Skeletal muscle satellite cell (primary cell): ENCODE data around the gene SFPQ. TPM values are rescaled to one million over a fixed set of nuclear protein-coding genes. Genes with fewer than 3 reads are reported as not detected.
A peak's percentile ranks its signal among the peaks of the same experiment; 100 is the strongest.
"Not testable (repeated sequence)": the region's sequence is repeated elsewhere in the genome, so short reads cannot be mapped to it uniquely, and the experiment has no call there.

Experiments
- H3K27me3 ChIP-seq: 2 replicates; pipeline ENCODE4 v1.7.0; 2013; ENCODE audit warnings: low read length; ENCODE audit not compliant: control insufficient read depth, insufficient read depth
- H3K36me3 ChIP-seq: 2 replicates; pipeline ENCODE4 v1.7.0; 2013; ENCODE audit warnings: mild to moderate bottlenecking, control low read depth, low read length; ENCODE audit not compliant: insufficient read depth
- H3K4me1 ChIP-seq: 2 replicates; pipeline ENCODE4 v1.7.0; 2013; ENCODE audit warnings: low read length; ENCODE audit not compliant: control insufficient read depth, insufficient read depth
- H3K4me2 ChIP-seq: 2 replicates; pipeline ENCODE4 v1.7.0; 2013; ENCODE audit warnings: mild to moderate bottlenecking, low read length
- H3K4me3 ChIP-seq: 2 replicates; pipeline ENCODE4 v1.7.0; 2013; ENCODE audit warnings: low read length
- H3K9ac ChIP-seq: 2 replicates; pipeline ENCODE4 v1.7.0; 2013; ENCODE audit warnings: mild to moderate bottlenecking, low read depth, low read length, moderate library complexity
- H3K9me3 ChIP-seq: replicated peaks from 2 replicates; pipeline ENCODE4 v1.7.0; 2013; ENCODE audit warnings: mild to moderate bottlenecking, control low read depth, low read length
- total RNA-seq: library from RNA; depleted of rRNA; stranded (reverse); fragments of >200 nt; gene quantifications from 2 replicates; pipeline ENCODE4 v1.2.3, GENCODE V29; 2012; rRNA removed

The SFPQ gene
- total RNA-seq, result 185 and 247 TPM in 2 replicates

- H3K36me3 ChIP-seq, result peaks cover 38% of the 10 kb centered on the region
- H3K9me3 ChIP-seq, result no peaks in the 10 kb centered on the region
- H3K4me1 ChIP-seq, result peaks cover 19% of the 10 kb centered on the region
- H3K9ac ChIP-seq, result peak within 1 kb of the TSS; percentile 100
- H3K27me3 ChIP-seq, result no peaks in the 10 kb centered on the region
- H3K4me2 ChIP-seq, result peak within 1 kb of the TSS; percentile 87
- H3K4me3 ChIP-seq, result peak within 1 kb of the TSS; percentile 90
Measured at GRCh38 chr1:35192853-35193664, at the start of gene SFPQ. TSS of gene SFPQ (minus strand) at chr1:35193145. CDS start at chr1:35193049, 96 bp downstream.

- not testable (repeated sequence) for H3K9ac ChIP-seq, H3K4me1 ChIP-seq, H3K4me3 ChIP-seq, H3K36me3 ChIP-seq, H3K4me2 ChIP-seq, H3K27me3 ChIP-seq, H3K9me3 ChIP-seq
Measured at GRCh38 chr1:35236772-35237171, 43.8 kb upstream of the SFPQ start.

GRCh38 chr1:35231287-35231686 is 38.3 kb upstream of the SFPQ start:
- H3K4me2 ChIP-seq, result no peak overlapping the region
- no peaks in the 10 kb centered on the region for H3K36me3 ChIP-seq
- H3K4me3 ChIP-seq, result no peak overlapping the region
- no peak overlapping the region for H3K9ac ChIP-seq
- H3K27me3 ChIP-seq, result no peaks in the 10 kb centered on the region
- H3K9me3 ChIP-seq, result no peaks in the 10 kb centered on the region
- no peaks in the 10 kb centered on the region for H3K4me1 ChIP-seq

GRCh38 chr1:35229587-35230360 is 36.8 kb upstream of the SFPQ start:
- H3K9ac ChIP-seq, result no peak overlapping the region
- no peaks in the 10 kb centered on the region for H3K27me3 ChIP-seq
- no peaks in the 10 kb centered on the region for H3K36me3 ChIP-seq
- no peak overlapping the region for H3K4me2 ChIP-seq
- H3K4me1 ChIP-seq, result no peaks in the 10 kb centered on the region
- no peaks in the 10 kb centered on the region for H3K9me3 ChIP-seq
- no peak overlapping the region for H3K4me3 ChIP-seq

GRCh38 chr1:35226546-35226945 is 33.6 kb upstream of the SFPQ start:
- Histone ChIP-seq H3K9ac (no peak overlapping the region), H3K36me3 (no peaks in the 10 kb centered on the region), H3K4me1 (peaks cover 7% of the 10 kb centered on the region), H3K27me3 (no peaks in the 10 kb centered on the region), H3K9me3 (no peaks in the 10 kb centered on the region), H3K4me3 (no peak overlapping the region), H3K4me2 (no peak overlapping the region)

GRCh38 chr1:35223084-35223630 is 30.2 kb upstream of the SFPQ start:
- no peak overlapping the region for H3K9ac ChIP-seq
- H3K27me3 ChIP-seq, result no peaks in the 10 kb centered on the region
- no peak overlapping the region for H3K4me3 ChIP-seq
- peaks cover 7% of the 10 kb centered on the region for H3K4me1 ChIP-seq
- H3K4me2 ChIP-seq, result no peak overlapping the region
- H3K36me3 ChIP-seq, result no peaks in the 10 kb centered on the region
- no peaks in the 10 kb centered on the region for H3K9me3 ChIP-seq

GRCh38 chr1:35222322-35223083 is 29.6 kb upstream of the SFPQ start:
- H3K9ac ChIP-seq, result no peak overlapping the region

GRCh38 chr1:35220976-35221375 is 28.0 kb upstream of the SFPQ start:
- H3K36me3 ChIP-seq, result no peaks in the 10 kb centered on the region
- peaks cover 7% of the 10 kb centered on the region for H3K4me1 ChIP-seq
- no peak overlapping the region for H3K9ac ChIP-seq
- no peak overlapping the region for H3K4me2 ChIP-seq
- H3K27me3 ChIP-seq, result no peaks in the 10 kb centered on the region
- no peak overlapping the region for H3K4me3 ChIP-seq
- H3K9me3 ChIP-seq, result no peaks in the 10 kb centered on the region

More at GRCh38 chr1:35222322-35223083, 29.6 kb upstream of the SFPQ start:
- peak overlapping the region; percentile 6 for H3K4me2 ChIP-seq
- no peaks in the 10 kb centered on the region for H3K9me3 ChIP-seq
- H3K27me3 ChIP-seq, result no peaks in the 10 kb centered on the region
- H3K36me3 ChIP-seq, result no peaks in the 10 kb centered on the region
- H3K4me1 ChIP-seq, result peaks cover 7% of the 10 kb centered on the region
- no peak overlapping the region for H3K4me3 ChIP-seq

GRCh38 chr1:35215346-35215745 is 22.4 kb upstream of the SFPQ start:
- no peaks in the 10 kb centered on the region for H3K4me1 ChIP-seq
- no peaks in the 10 kb centered on the region for H3K36me3 ChIP-seq
- H3K4me3 ChIP-seq, result no peak overlapping the region
- no peak overlapping the region for H3K9ac ChIP-seq
- H3K27me3 ChIP-seq, result no peaks in the 10 kb centered on the region
- H3K4me2 ChIP-seq, result no peak overlapping the region
- H3K9me3 ChIP-seq, result no peaks in the 10 kb centered on the region

- H3K4me3 ChIP-seq, result no peak overlapping the region
- H3K9me3 ChIP-seq, result no peaks in the 10 kb centered on the region
- H3K4me2 ChIP-seq, result no peak overlapping the region
- no peak overlapping the region for H3K9ac ChIP-seq
- H3K27me3 ChIP-seq, result no peaks in the 10 kb centered on the region
- no peaks in the 10 kb centered on the region for H3K36me3 ChIP-seq
- H3K4me1 ChIP-seq, result no peaks in the 10 kb centered on the region
Measured at GRCh38 chr1:35211120-35211414, 18.1 kb upstream of the SFPQ start.
